Measurements from ENCODE around the gene PIP5K1B. TPM values are rescaled to one million over a fixed set of nuclear protein-coding genes. Genes with fewer than 3 reads are reported as not detected.

PIP5K1B gene
- total RNA-seq, 3 donors from 2014 or later: 60.0 to 122 (median 73.3) TPM

GRCh38 chr9:68750255-68750654, 45.2 kb downstream of the PIP5K1B start:
- Histone ChIP-seq H3K4me3 (no peak overlapping the region), H3K36me3 (ENCODE audit: low read depth) (no peaks in the 10 kb centered on the region), H3K9me3 (no peaks in the 10 kb centered on the region), H3K4me1 (ENCODE audit: low read depth) (peaks cover 19% of the 10 kb centered on the region)
- ATAC-seq (no peak), DNase-seq (no peak)
- TF ChIP-seq, protein P1, sequence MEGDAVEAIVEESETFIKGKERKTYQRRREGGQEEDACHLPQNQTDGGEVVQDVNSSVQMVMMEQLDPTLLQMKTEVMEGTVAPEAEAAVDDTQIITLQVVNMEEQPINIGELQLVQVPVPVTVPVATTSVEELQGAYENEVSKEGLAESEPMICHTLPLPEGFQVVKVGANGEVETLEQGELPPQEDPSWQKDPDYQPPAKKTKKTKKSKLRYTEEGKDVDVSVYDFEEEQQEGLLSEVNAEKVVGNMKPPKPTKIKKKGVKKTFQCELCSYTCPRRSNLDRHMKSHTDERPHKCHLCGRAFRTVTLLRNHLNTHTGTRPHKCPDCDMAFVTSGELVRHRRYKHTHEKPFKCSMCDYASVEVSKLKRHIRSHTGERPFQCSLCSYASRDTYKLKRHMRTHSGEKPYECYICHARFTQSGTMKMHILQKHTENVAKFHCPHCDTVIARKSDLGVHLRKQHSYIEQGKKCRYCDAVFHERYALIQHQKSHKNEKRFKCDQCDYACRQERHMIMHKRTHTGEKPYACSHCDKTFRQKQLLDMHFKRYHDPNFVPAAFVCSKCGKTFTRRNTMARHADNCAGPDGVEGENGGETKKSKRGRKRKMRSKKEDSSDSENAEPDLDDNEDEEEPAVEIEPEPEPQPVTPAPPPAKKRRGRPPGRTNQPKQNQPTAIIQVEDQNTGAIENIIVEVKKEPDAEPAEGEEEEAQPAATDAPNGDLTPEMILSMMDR (IDR thresholded peaks at IDR 0.05): no peak
- intact Hi-C loops (cut with DNase I, micrococcal nuclease): no loop called here

DNA sequence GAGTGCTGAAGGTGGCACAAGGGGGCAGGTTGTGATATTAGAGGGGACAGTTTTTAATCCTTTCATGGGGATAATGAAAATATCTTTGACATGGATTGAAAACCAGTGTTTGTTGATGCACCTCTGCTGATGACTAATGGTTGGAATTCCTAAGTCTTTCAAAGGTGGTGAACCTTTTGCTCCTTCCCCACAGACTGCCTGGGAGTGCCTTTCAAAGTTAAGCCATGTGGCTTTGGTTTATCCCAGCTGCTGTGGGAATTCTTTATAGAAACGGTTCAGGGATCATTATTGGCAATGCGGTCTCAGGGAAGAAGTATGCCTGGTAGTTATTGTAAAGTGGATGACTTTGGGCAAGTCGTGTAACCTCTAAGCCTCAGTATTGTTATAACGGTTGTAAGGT, 45.7 kb downstream of the PIP5K1B start:
- Histone ChIP-seq H3K9me3 (no peaks in the 10 kb centered on the region), H3K4me1 (ENCODE audit: low read depth) (peaks cover 18% of the 10 kb centered on the region), H3K36me3 (ENCODE audit: low read depth) (no peaks in the 10 kb centered on the region), H3K4me3 (no peak overlapping the region)
- ATAC-seq: peak; percentile 39
- DNase-seq: no peak
- TF ChIP-seq, protein P1 (IDR thresholded peaks at IDR 0.05): no peak
- intact Hi-C loops (cut with DNase I, micrococcal nuclease): no loop called here

GRCh38 chr9:68751556-68751955, 46.5 kb downstream of the PIP5K1B start:
- ATAC-seq (no peak), DNase-seq (no peak)
- intact Hi-C loops (cut with DNase I, micrococcal nuclease): no loop called here
- no peaks in the 10 kb centered on the region for H3K36me3 ChIP-seq (ENCODE audit: low read depth)
- TF ChIP-seq, protein P1 (IDR thresholded peaks at IDR 0.05): no peak
- peaks cover 12% of the 10 kb centered on the region for H3K4me1 ChIP-seq (ENCODE audit: low read depth)
- no peaks in the 10 kb centered on the region for H3K9me3 ChIP-seq
- no peak overlapping the region for H3K4me3 ChIP-seq

GRCh38 chr9:68755051-68755450, 50.0 kb downstream of the PIP5K1B start:
- ATAC-seq (no peak), DNase-seq (no peak)
- intact Hi-C loops (cut with DNase I, micrococcal nuclease): no loop called here
- TF ChIP-seq, protein P1 (IDR thresholded peaks at IDR 0.05): no peak
- Histone ChIP-seq H3K9me3 (no peaks in the 10 kb centered on the region), H3K4me3 (no peak overlapping the region), H3K36me3 (ENCODE audit: low read depth) (no peaks in the 10 kb centered on the region), H3K4me1 (ENCODE audit: low read depth) (no peaks in the 10 kb centered on the region)

GRCh38 chr9:68755752-68756151, 50.7 kb downstream of the PIP5K1B start:
- TF ChIP-seq, protein P1 (IDR thresholded peaks at IDR 0.05): no peak
- H3K36me3 ChIP-seq (ENCODE audit: low read depth): no peaks in the 10 kb centered on the region
- intact Hi-C loops (cut with DNase I, micrococcal nuclease): no loop called here
- DNase-seq: no peak
- no peak for ATAC-seq
- no peaks in the 10 kb centered on the region for H3K4me1 ChIP-seq (ENCODE audit: low read depth)
- H3K9me3 ChIP-seq: no peaks in the 10 kb centered on the region
- no peak overlapping the region for H3K4me3 ChIP-seq
